Kidney (tissue), 14 donors: ENCODE measurements around the gene DST. TPM values are rescaled to one million over a fixed set of nuclear protein-coding genes. Genes with fewer than 3 reads are reported as not detected.

Source experiments
- DNase-seq, 5 donors: peaks; one replicate each; pipeline ENCODE4 v3.0.0-alpha.2; 2013 to 2020
- FAIRE-seq: peaks from 2 replicates; lab custom pipeline; 2012; peaks lifted over from hg19 to GRCh38; lab: Jason Lieb, UNC
- H3K27ac ChIP-seq, 2 donors: one replicate each; pipeline ENCODE4 v1.7.0; 2013; ENCODE audit warnings: low read depth in 2 of 2, low read length in 2 of 2, inconsistent platforms in 1 of 2
- H3K27me3 ChIP-seq: one replicate; pipeline ENCODE4 v1.7.1; 2013; ENCODE audit warnings: low read length, inconsistent platforms; ENCODE audit not compliant: control insufficient read depth, insufficient read depth
- H3K36me3 ChIP-seq, 3 donors: one replicate each; pipeline versions ENCODE4 v1.7.0 to v1.7.1; 2013; ENCODE audit warnings: low read length in 3 of 3, control low read depth in 1 of 3, inconsistent platforms in 1 of 3; ENCODE audit not compliant: insufficient read depth in 3 of 3, control insufficient read depth in 2 of 3
- H3K4me1 ChIP-seq, 3 donors: one replicate each; pipeline versions ENCODE4 v1.7.0 to v1.7.1; 2013; ENCODE audit warnings: low read length in 3 of 3, inconsistent platforms in 1 of 3, low read depth in 1 of 3; ENCODE audit not compliant: control insufficient read depth in 2 of 3, insufficient read depth in 2 of 3
- H3K4me3 ChIP-seq, 3 donors: one replicate each; pipeline versions ENCODE4 v1.7.0 to v1.8.1; 2013; ENCODE audit warnings: low read length in 3 of 3, control low read depth in 1 of 3, inconsistent platforms in 1 of 3
- H3K9ac ChIP-seq, 3 donors: one replicate each; pipeline versions ENCODE4 v1.7.0 to v1.7.1; 2013; ENCODE audit warnings: low read length in 3 of 3, control low read depth in 1 of 3, inconsistent platforms in 1 of 3
- H3K9me3 ChIP-seq, 3 donors: one replicate each; pipeline versions ENCODE4 v1.7.0 to v1.7.1; 2013; ENCODE audit warnings: low read length in 3 of 3, control low read depth in 1 of 3, inconsistent platforms in 1 of 3; ENCODE audit not compliant: control insufficient read depth in 2 of 3, insufficient read depth in 1 of 3
- intact Hi-C: fragments of 100-400 bp; cut with DNase I; formaldehyde crosslinking; loops from one replicate; pipeline ENCODE4 v1.11.1; 2022
- polyA plus RNA-seq: library from polyadenylated mRNA; stranded (reverse); fragments of 350-450 nt; fragmentation: Illumina TruSeq; extraction: RNeasy Lipid Tissue Mini Kit (QIAGEN cat#74804); gene quantifications from one replicate; pipeline ENCODE4 v1.2.3, GENCODE V29; 2014; ENCODE audit warnings: low read depth, low replicate concordance; ENCODE audit not compliant: insufficient read depth
- total RNA-seq: library from RNA; stranded (reverse); fragmentation: NEBNext Ultra II Directional; extraction: Animal tissue kit (Norgen Biotek cat#: 25700); gene quantifications from one replicate; pipeline ENCODE4 v1.2.1, GENCODE V29; 2021
- TF ChIP-seq, protein P1 (sequence below): IDR thresholded peaks from 3 replicates; pipeline ENCODE4 v1.5.1; 2012; ENCODE audit warnings: mild to moderate bottlenecking, moderate library complexity, borderline replicate concordance; ENCODE audit not compliant: insufficient read depth; ENCODE audit errors: extremely low read depth
- donor health status: control.
- donor health status: control.
- donor health status: control.
- donor health status: control.
- donor health status: control.
- donor health status: DM: yes; HTN: yes; CAD: no.
- donor health status: Normal renal cell carcinoma (clear cell type).

The DST gene
- total and polyA plus RNA-seq, 2 donors from 2014 or later = 68.2 to 259 TPM

DNA sequence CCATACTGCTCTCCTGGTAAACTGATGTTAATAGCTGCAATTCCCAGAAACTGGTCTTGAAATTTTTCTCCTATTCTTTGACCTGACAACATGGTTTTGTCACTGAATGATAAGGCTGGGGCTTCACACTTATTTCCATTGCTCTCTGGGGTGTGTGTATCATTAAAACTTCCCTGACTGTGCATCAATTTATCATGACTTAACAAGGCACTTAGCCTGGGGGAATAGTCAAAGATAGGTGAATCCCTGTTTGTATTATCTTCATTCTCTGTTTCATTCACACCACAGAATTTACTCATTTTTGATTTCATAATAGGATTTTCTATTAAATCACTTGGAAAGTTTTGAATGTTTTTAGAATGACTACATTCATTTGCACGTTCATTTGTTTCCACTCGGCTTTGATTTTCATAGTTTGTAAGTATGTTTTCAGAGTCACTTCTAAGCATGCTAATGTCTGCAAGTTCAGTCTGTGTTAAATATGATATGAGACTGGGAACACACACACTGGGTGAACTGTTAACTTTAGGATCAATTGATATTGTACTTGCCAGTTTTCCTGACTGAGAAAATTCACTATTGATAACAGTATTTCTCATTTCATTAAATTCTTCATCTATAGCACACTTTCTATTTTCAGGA lies 35.5 kb downstream of the DST start:
- no peak overlapping the region for H3K27ac ChIP-seq
- TF ChIP-seq, protein P1, sequence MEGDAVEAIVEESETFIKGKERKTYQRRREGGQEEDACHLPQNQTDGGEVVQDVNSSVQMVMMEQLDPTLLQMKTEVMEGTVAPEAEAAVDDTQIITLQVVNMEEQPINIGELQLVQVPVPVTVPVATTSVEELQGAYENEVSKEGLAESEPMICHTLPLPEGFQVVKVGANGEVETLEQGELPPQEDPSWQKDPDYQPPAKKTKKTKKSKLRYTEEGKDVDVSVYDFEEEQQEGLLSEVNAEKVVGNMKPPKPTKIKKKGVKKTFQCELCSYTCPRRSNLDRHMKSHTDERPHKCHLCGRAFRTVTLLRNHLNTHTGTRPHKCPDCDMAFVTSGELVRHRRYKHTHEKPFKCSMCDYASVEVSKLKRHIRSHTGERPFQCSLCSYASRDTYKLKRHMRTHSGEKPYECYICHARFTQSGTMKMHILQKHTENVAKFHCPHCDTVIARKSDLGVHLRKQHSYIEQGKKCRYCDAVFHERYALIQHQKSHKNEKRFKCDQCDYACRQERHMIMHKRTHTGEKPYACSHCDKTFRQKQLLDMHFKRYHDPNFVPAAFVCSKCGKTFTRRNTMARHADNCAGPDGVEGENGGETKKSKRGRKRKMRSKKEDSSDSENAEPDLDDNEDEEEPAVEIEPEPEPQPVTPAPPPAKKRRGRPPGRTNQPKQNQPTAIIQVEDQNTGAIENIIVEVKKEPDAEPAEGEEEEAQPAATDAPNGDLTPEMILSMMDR = no peak
- no peaks in the 10 kb centered on the region for H3K27me3 ChIP-seq
- DNase-seq = no peak
- H3K9me3 ChIP-seq = no peaks in the 10 kb centered on the region
- no peaks in the 10 kb centered on the region for H3K4me1 ChIP-seq
- H3K36me3 ChIP-seq = peaks cover 0 to 11% (median 0%) of the 10 kb centered on the region in 3 donors
- FAIRE-seq = no peak
- H3K4me3 ChIP-seq = no peak overlapping the region
- intact Hi-C loops = no loop called here
- H3K9ac ChIP-seq = no peak overlapping the region

DNA sequence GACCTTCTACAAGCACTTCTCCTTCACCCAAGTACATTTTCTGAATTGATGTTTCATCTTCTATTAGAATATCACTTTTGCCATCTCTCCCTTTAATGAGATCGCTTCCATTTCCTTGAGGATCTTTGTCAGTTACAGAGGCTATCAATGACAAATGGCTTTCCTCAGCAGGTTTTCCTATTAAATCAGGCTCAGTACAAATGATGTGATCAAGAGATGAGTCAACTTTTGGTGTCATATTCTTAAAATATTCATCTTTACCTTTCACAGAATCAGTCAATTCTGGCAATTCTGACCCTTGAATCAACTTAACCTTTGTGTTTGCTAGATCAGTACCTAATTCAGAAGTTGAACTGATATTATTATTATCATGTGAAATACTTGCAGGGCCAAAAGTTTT lies 37.3 kb downstream of the DST start:
- H3K9ac ChIP-seq = no peak overlapping the region
- H3K36me3 ChIP-seq = peaks cover 0 to 11% (median 0%) of the 10 kb centered on the region in 3 donors
- intact Hi-C loops = no loop called here
- no peak for DNase-seq
- no peak overlapping the region for H3K4me3 ChIP-seq
- no peak for FAIRE-seq
- no peaks in the 10 kb centered on the region for H3K4me1 ChIP-seq
- H3K27me3 ChIP-seq = no peaks in the 10 kb centered on the region
- TF ChIP-seq, protein P1 = no peak
- no peak overlapping the region for H3K27ac ChIP-seq
- H3K9me3 ChIP-seq = no peaks in the 10 kb centered on the region

DNA sequence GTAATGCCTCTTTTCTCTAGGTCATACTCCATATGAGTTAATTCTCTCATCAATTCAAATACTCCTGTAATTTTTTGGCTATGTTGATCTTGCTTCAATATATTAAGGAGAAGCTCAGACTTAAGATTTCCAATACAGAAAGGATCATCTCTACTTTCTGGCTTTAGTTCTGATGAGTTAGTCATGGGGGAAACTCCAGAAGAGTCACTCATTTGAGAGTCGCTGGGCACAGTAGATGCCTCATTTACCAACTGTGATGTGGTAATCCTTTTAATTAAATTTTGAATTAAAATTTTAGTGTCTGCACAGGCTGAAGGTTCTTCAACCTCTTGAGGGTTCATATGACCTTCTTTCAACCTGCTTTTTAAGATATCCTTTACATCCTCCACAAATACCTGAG lies 38.5 kb downstream of the DST start:
- H3K9ac ChIP-seq = no peak overlapping the region
- intact Hi-C loops = no loop called here
- H3K9me3 ChIP-seq = no peaks in the 10 kb centered on the region
- TF ChIP-seq, protein P1 = no peak
- H3K4me1 ChIP-seq = no peaks in the 10 kb centered on the region
- peaks cover 0 to 11% (median 0%) of the 10 kb centered on the region in 3 donors for H3K36me3 ChIP-seq
- no peak for FAIRE-seq
- DNase-seq = no peak
- H3K27ac ChIP-seq = no peak overlapping the region
- no peak overlapping the region for H3K4me3 ChIP-seq
- H3K27me3 ChIP-seq = no peaks in the 10 kb centered on the region
